GM18867 (cell line): ENCODE results near the gene APLF.
"Not testable (repeated sequence)": the region's sequence is repeated elsewhere in the genome, so short reads cannot be mapped to it uniquely, and the experiment has no call there.

Source experiments
- ATAC-seq: cut with Tn5 transposase; IDR thresholded peaks from one replicate; pipeline ENCODE4 v1.9.1; 2021; ENCODE audit warnings: mild to moderate bottlenecking, moderate library complexity; ENCODE audit not compliant: unreplicated experiment

APLF gene

DNA sequence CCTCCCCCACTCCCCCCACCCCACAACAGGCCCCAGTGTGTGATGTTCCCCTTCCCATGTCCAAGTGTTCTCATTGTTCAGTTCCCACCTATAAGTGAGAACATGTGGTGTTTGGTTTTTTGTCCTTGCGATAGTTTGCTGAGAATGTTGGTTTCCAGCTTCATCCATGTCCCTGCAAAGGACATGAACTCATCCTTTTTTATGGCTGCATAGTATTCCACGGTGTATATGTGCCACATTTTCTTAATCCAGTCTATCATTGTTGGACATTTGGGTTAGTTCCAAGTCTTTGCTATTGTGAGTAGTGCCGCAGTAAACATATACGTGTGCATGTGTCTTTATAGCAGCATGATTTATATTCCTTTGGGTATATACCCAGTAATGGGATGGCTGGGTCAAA, 103.0 kb downstream of the APLF start:
- ATAC-seq, result not testable (repeated sequence)

DNA sequence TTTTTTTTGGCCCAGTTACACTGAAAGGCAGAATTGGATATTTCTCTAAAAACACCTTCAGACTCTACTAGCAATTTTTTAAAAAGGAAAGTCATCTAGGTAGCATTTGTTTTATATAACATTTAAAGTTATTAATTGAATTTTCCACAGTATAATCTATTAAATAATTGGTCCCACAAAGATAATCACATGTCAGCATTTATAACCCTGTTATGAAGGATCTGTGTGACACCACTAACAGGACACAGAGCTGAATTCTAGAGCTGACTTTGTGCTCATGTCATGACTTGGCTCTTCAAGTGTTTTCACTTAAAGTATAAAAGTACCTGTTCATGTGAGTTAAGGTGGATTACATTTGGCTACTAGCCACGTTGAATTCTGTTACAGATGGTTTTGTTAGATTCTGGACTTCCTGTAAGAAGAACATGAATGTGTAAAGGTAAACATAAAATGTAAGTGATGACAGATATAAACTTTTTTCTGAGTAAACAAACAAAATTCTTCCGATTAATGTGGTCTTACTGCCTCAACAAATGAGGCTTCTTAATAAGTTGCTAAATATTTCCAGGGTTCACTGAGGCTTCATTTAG, 106.9 kb downstream of the APLF start:
- ATAC-seq, result no peak

- no peak for ATAC-seq
Observed at GRCh38 chr2:68577183-68577582, 109.8 kb downstream of the APLF start.

DNA sequence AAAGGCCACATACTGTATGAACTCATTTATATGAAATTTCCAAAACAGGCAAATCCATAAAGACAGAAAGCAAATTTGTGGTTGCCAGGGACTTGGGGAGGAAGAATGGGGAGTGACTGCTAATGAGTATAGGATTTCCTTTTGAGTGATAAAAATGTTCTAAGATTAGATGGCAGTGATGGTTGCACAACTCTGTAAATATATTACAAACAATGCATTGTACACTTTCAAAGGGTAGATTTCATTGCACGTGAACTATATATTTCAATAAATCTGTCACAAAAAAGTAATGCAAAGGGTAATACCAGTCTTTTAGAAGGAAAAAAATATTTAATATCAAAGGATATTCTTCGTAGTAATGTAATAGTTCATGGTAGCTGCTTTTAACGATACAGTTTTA, 112.3 kb downstream of the APLF start:
- no peak for ATAC-seq

GRCh38 chr2:68588589-68588988, 121.2 kb downstream of the APLF start:
- no peak for ATAC-seq

DNA sequence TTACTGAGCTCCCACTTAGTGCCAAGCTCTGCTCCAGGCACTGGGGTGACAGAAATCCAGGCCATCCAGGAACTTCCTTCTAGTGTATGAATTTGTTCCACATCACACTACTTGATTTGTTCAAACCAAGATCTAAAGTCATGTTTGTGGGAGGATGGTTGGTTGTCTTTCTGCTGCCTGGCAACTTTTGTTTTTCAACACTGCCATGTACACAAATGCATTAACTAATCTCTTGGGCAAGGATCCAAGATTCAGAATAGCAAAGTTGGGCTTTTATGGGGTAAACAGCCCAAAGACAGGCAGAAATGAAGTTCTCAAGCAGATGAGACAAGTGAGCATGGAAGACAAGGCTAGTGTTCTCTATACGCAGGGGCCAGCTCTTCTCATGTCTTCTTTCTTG, 122.6 kb downstream of the APLF start:
- ATAC-seq, result no peak

DNA sequence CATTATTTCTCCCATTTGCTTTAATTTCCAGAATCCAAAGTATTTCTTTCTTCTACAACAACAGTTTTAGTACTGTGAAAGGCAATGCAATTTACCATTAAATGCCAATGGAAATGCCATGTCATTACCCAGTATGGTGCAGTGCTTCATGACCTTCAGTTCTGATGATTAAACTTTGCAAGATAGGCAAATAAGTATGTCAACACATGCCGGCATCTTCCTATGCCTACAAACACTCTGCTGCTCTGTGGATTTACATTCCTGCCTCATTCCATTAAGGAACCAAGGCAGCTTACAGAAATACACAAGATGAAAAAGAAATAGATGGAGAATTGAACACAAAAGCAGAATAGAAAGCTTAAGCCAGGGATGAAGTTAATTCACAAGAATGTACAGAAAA, 123.3 kb downstream of the APLF start:
- ATAC-seq, result no peak

DNA sequence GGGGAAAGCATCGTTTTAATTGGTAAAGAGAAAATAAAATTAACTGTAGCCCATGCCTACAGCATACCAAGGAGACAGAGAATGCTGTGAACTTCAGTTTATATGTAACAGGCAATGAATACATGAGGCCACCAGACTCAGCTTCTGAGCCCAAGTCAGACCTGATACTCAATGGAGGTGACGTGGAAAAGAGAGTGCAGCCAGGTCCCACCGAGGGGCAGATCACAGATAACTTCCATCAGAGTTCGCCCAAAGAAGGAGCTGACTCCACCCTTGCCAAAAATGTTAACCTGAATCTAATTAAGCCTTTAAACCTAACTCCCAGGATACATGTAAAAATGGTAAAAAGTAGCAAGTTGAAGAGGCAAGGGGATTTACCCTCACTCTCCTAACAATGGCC, 123.8 kb downstream of the APLF start:
- ATAC-seq, result no peak

DNA sequence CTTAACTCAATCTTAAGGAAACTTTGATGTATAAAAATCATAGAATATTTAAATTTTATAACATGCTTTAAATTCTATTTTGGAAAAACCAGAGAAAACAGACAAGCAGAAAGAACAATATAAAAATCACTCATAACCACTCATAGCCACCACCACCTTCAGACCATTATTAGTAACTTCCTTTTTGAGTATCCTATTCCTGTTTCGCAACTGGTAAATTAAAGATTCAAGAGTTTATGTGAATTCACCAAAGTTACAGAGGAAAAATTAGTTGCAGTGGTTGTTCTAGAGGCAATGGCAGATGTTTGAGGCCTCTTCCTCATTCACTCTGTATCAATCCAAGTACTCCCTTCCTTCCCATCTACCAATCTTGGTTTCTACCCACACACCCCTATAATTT, 126.7 kb downstream of the APLF start:
- ATAC-seq, result no peak

DNA sequence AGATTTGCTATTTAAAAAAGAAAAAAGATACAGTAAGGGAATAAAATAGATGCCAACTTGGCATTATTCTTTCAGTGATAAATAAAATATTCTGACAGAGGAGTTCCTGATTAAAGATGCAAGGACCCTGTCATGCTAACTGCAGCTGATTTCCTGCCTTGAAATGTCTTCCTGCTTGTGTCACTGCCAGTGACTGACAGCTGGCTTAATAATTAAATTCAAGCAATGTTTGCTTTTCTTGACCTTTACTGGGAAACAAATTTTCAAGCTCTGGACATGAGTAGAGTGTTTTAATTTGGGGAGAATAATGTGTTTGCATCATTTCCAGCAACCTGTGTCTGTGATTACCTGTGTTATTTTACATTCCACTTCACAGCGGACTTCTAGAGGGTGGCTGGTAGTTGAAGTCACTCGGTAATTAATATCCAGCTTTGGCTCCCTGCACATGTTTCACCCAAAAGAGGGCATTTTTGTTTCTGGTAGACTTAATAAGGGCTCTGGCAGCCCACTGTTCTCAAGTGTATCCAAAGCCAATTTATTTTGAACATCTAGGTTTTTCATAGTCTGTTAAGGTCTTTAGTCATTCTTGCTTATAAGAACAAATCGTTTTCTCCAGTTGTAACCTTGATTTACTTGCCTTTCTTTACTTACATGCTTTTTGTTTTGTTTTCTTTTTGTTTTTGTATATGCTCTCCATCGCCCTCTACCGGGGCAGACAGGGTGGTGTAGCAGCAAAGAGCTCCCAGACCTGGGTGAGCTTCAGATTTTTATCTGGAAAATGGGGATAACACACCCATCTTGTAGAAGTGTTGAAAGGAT, 127.5 kb downstream of the APLF start:
- peak; percentile 92 for ATAC-seq

GRCh38 chr2:68595493-68595785, 128.1 kb downstream of the APLF start:
- not testable (repeated sequence) for ATAC-seq

DNA sequence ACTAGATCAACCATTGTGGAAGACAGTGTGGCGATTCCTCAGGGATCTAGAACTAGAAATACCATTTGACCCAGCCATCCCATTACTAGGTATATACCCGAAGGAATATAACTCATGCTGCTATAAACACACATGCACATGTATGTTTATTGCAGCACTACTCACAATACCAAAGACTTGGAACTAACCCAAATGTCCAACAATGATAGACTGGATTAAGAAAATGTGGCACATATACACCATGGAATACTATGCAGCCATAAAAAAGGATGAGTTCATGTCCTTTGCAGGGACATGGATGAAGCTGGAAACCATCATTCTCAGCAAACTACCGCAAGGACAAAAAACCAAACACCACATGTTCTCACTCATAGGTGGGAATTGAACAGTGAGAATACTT, 133.1 kb downstream of the APLF start:
- not testable (repeated sequence) for ATAC-seq

- ATAC-seq, result no peak
Observed at GRCh38 chr2:68603059-68603458, 135.7 kb downstream of the APLF start.

DNA sequence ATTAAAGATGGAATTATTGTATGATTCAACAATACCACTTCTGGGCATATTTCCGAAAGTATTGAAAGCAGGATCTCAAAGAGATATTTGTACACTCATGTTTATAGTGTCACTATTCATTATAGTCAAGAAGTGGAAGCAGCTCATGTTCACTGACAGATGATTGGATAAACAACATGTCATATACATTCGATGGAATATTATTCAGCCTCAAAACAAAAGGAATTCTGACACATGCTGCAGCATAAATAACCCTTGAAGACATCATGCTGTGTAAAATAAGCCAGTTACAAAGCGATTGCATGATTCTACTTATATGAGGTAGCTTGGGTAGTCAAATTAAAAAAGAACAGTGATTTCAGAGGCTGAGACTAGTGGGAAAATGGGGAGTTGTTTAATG, 136.7 kb downstream of the APLF start:
- no peak for ATAC-seq

DNA sequence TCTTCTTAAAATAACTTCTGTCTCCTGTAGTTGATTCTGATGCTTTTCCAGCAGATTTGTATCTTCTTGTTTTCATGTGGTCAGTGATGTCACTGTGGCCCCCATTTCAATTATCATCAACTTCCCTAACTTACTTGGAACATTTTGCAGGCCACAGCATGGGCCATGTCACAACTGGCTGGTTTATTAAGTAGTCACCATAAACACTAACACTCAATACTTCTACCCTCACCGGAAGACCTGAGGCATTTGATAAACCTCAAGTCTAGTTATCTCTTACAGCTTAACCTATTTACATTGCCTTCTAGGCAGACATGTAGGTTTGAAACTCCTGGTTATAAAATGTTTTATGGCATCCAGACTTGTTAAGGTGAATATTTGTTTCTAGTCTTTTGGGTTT, 138.6 kb downstream of the APLF start:
- ATAC-seq, result no peak

- ATAC-seq, result no peak
Observed at GRCh38 chr2:68606759-68607158, 139.4 kb downstream of the APLF start.

DNA sequence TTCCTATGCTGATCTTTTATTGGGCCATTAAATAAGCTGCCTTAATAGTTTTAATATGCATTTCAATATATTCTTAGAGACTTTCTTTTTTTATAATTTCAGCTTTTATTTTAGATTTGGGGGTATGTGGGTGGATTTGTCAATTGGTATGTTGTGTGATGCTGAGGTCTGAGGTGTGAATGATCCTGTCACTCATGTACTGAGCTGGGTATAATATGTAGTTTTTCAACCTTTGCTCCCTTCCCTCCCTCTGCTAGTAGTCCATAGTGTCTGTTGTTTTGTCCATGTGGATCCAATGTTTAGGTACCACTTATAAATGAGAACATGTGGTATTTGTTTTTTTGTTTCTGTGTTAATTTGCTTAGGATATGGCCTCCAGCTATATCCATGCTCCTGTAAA, 140.5 kb downstream of the APLF start:
- ATAC-seq, result no peak

GRCh38 chr2:68612765-68613519, 145.6 kb downstream of the APLF start:
- ATAC-seq, result no peak

GRCh38 chr2:68620772-68621171, 153.4 kb downstream of the APLF start:
- no peak for ATAC-seq

- ATAC-seq, result no peak
Observed at GRCh38 chr2:68623820-68624219, 156.4 kb downstream of the APLF start.

GRCh38 chr2:68627615-68628014, 160.2 kb downstream of the APLF start:
- ATAC-seq, result no peak
